Activated gamma-delta T cell treated with Interleukin-2 at 50 U/mL for 16 hours (primary cell): ENCODE data around the gene LCA5L.
A peak's percentile ranks its signal among the peaks of the same experiment; 100 is the strongest.
"Not testable (repeated sequence)": the region's sequence is repeated elsewhere in the genome, so short reads cannot be mapped to it uniquely, and the experiment has no call there.

Experiments
- DNase-seq: peaks from one replicate; pipeline ENCODE4 v3.0.0-alpha.2; 2020

LCA5L gene

GRCh38 chr21:39451332-39452206 is 6.0 kb upstream of the LCA5L start, which contains the start of gene SH3BGR:
SH3BGR (plus strand) TSS chr21:39451970; CDS start chr21:39452097, 127 bp downstream.
- no peak for DNase-seq

DNA sequence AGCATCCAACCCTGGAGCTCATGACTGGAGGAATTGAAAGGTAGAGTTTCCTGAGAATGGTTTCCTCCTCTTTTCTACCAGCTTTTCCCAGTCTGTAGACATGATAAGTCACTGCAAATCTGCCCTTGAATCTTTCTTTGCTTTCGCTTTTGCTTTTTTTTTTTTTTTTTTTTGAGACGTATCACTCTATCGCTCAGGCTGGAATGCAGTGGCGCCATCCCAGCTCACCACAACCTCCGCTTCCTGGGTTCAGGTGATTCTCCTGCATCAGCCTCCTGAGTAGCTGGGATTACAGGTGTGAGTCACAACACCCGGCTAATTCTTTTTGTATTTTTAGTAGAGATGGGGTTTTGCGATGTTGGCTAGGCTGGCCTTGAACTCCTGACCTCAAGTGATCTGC is 1.7 kb upstream of the LCA5L start:
- no peak for DNase-seq

GRCh38 chr21:39444421-39445180 is 977 bp downstream of the LCA5L start:
- DNase-seq, result no peak

- peak; percentile 30 for DNase-seq
Observed at GRCh38 chr21:39441502-39442475, 3.8 kb downstream of the LCA5L start.

- no peak for DNase-seq
Observed at GRCh38 chr21:39439232-39439631, 6.3 kb downstream of the LCA5L start.

DNA sequence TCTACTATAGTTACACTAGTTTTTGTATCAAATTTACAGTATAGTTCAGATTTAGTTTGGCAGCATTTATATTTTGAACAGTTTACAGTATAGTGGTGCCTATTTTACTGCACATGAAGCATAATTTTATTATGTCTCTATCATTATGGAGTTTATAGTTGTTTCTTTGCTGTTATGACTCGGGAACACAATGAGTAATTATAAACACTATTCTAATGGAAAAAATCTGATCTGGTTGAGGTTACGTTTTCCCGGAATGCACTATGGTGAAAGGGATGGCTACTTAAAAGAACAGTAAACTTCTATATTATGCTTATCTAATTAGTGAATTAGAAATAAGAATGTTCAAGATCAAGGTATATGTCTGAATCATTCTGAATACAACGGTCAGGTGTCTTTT is 10.6 kb downstream of the LCA5L start:
- DNase-seq, result no peak

GRCh38 chr21:39430954-39431353 is 14.6 kb downstream of the LCA5L start:
- no peak for DNase-seq

DNA sequence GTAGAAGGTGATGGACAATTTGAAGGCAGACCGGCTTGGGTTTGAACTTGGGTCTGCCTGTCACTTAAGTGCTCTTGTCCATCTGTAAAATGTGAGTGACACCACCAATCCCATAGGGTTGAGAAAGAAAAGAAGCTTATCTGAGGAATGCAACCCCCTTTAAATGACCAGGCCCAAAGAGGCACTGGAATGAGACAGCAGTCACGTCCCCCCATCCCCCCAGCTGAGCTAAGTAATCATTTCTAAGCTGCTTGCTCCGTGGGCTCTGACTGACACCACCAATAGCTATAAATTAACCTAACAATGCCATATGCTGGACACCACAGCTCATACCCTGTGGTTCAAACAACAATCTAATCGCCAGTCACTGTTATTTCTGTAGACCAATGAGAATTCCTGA is 15.1 kb downstream of the LCA5L start:
- no peak for DNase-seq

DNA sequence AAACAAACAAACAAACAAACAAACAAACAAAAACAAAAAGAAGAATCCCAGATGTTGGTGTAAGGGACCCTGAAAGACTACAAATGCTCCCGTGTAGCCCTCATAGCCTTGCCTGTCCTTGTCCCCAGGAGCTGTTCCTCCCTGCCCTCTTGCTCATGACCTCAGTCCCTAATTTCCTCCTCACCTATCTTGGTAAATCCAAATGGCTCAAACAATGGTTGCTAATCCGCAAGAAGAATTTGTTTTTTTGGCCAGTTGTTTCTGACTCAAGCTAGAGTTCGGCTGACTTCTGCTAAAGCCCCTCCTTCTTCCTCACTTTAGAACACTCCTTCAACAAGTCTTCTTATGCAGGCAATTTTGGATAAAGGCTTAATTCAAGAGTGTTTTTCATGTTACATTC is 15.6 kb downstream of the LCA5L start:
- DNase-seq, result no peak

DNA sequence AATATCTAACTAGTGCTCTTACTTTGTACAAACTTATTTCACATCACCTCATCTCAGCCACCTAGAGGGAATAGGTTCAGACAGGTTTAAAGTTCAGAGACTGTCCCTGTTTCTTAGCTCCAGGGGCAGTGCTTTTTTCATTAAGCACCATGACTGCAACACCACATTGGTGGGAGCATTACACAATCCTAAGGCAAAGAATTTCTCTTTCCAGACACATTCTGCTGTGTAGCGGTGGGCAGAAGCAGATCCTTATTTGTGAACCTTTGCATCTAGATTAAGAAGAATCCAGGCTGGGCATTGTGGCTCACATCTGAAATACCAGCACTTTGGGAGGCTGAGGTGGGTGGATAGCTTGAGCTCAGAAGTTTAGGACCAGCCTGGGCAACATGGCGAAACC is 16.1 kb downstream of the LCA5L start:
- no peak for DNase-seq

DNA sequence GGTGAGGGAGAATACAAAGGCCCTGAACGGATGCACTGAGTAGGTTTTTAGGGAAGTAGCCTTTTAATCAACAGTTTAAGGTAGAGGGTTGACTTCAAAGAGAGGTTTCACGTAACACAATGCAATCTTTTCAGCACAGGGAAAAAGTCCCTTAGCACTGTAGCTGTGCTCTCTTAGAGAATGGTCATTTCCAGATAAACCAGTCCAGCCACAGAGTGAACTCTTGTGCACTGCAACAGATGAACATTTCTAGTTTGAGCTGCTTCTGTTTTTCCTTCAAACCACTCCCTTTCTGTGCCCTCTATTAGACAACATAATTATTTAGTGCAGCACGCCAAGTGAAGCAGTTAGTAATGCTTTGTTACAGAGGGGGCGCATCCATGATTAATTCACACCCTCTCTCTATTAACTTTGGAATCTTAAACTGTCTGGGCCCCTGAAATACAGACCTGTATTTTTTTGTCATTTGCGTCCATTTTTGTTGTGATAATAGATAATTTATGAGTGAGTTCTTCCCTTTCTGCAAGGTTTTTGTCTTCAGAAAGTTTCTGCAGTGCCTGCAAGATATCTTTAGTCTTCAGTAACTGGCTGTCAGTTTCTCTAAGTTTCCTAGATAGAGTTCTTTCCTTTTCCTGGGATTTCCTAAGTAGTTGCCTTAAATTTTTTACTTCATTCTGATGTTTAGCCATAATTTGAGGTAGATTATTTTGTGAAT is 22.9 kb downstream of the LCA5L start:
- no peak for DNase-seq

GRCh38 chr21:39419204-39419603 is 26.4 kb downstream of the LCA5L start:
- not testable (repeated sequence) for DNase-seq

GRCh38 chr21:39406065-39406464 is 39.5 kb downstream of the LCA5L start:
- no peak for DNase-seq

- DNase-seq, result no peak
Observed at GRCh38 chr21:39400173-39400572, 45.4 kb downstream of the LCA5L start.

DNA sequence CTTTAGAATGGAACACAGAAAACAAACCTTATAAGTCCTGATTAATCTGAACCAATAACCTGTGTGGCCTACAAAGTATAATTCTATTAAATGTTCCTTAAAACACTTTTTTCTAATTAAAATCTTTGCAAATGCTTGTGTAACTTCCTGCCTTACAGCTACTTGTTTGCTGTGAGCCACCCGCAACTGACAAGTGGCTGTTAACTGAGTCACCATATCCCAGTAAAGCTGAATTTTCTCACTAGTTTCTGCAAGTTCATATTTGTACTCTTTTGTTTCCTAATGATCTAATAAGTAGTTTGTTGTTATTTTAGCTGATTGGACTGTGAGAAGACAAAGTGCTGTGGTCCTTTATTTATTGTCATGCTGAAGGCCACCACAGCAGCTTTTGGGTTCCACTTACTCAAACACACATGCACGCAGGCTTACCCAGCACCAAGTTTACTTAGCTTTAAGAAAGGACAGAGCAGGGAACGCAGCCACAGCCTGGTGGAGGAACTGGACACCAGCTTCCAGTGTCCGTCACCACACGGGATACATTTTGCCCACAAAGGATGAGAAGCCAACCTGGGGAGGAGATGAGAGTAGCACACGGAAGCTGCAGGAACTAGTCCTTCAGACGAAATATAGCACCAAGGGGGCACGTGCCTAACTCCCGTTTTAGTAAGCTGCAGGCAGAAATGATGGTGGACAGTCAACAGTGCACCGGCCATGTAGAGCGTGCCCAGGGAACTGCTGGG is 47.8 kb downstream of the LCA5L start:
- DNase-seq, result no peak

DNA sequence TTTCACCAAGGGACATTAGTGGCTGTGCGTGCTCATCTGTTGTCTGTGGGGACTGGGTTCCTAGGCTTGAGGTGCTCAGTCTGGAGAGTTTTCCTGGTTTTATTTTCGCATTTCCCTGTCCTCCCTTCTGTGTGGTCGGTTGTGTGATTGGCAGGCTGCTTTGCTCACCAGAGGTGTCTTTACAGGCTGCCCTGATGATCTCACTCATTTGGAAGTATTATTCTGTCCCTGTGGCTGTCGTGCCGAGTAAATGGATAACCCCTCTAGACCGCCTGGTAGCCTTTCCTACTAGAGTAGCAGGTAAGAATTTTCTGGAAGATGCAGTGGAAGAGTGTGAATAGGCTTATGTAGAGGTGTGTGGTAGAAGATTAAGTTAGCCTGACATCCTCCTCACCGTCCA is 52.6 kb downstream of the LCA5L start:
- no peak for DNase-seq

DNA sequence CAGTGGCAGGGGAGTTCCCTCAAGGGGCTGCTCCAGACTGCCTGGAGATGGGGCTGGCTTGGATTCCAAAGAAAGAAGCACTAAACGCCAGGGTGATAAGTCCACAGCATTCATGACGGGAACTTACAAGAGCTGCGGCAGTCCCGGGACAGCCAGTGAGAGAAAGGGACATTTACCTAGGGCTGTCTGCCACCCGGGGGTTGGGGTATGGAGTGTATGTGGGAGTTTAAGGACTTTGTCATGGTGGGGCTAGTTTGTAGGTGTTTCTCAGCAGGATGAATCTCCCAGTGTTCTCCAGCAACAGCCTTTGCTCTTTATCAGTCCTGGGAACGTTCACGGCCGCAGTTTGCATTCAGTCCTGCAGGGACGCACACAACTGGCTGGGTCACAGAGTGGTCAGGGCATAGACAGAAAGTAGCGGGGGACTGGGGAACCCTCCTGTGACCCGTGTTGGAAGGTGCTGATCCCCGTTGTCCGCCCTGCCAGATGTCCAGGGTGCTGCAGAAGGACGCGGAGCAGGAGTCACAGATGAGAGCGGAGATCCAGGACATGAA is 55.3 kb downstream of the LCA5L start:
- no peak for DNase-seq

- no peak for DNase-seq
Observed at GRCh38 chr21:39388811-39389155, 56.8 kb downstream of the LCA5L start.

DNA sequence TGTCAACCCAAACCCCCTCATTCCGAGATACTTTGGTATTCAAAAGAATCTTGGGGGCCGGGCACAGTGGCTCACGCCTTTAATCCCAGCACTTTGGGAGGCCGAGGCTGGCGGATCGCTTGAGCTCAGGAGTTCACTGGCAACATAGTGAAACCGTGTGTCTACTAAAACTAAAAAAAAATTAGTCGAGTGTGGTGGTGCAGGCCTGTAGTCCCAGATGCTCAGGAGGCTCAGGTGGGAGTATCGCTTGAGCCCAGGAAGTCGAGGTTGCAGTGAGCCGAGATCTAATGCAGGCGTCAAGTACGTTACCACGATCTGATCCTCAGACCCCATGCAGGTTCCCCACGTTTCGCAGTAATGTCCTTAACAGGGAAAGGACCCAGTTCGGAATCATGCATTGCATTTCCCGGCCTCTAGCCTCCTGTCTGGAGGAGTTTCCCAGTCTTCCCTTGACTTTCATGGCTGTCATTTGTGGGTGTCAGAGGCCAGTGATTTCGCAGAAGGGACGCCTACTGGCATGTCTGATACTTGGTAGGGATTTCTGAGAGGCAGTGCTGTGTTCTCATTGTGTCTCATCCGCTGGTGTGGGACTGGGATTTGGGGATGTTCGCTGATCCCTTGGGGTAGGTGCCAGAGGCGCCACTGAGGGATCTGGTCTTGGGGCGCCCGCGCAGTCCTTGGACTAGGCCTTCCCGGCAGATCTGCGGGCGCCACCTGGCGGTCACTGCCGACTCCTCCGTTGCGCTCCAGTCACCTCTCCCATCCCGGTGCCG is 57.4 kb downstream of the LCA5L start:
- peak; percentile 90 for DNase-seq

DNA sequence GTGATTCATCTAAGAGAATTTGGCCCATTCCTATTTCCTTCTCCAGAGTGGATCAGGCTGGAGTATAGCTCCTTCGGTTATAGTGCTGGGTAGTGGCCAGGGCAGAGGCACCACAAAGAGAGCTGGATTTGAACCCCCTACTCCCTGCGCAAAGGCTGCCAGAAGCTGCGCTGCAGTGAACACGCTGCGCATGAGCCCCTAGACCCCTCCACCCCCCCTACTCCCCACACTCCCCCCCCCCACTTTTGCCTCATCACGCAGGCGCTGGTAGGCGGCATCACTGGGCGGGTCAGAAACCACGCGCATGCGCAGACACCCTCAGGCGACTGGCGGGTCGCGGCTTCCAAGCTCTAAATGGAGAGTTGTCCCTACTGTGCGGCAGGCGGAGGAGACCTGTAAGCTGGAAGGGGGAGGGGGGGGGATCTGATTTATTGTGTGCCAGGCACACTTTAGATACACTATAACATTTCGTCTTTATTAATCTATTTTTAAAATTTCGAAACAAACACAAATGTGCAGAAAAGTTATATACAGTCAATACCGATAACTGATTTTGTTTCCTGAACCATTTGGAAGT is 58.0 kb downstream of the LCA5L start:
- peak; percentile 90 for DNase-seq
